Transverse colon (tissue), 3 donors: ENCODE measurements around the gene SIRT5.

Source experiments
- EP300 ChIP-seq: sonication (generic); formaldehyde crosslinking; IDR thresholded peaks from one replicate; pipeline ENCODE4 v1.6.1; 2017; ENCODE audit warnings: antibody characterized with exemption, low read depth
- POLR2A ChIP-seq: fragments of 450-650 bp; IDR thresholded peaks from one replicate; pipeline ENCODE4 v1.6.1; 2016; ENCODE audit warnings: antibody characterized with exemption, mild to moderate bottlenecking, moderate library complexity
- TF ChIP-seq, protein P1 (sequence below), 5 experiments: fragments of 200-600 bp in 3 of 5; fragments of 450-650 bp in 2 of 5; sonication (generic) in 3 of 5; IDR thresholded peaks; 1 replicate in 2 of 5; 2 replicates in 3 of 5; pipeline ENCODE4 v1.5.1; 2016 to 2017; ENCODE audit warnings: antibody characterized with exemption in 5 of 5, inconsistent platforms in 3 of 5, mild to moderate bottlenecking in 2 of 5, moderate library complexity in 1 of 5

DNA sequence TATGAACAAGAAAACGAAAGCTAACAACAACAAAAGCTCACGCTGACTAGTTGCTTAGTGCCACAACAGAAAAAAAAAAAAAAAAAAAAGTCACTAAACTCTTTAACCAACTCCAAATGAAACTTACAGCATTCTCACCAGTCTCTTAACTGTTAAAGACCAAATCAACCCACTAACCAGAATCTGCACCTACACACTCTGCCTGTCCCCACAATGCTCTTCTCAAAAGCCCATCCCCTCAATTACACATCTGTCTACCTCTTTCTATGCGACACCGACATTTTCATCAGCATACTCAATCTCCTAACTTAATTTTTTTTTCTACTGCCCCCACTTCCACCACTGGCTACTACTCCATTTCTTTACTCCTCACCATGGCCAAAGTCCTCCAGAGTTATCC, 75.0 kb downstream of the SIRT5 start:
- TF ChIP-seq, protein P1, sequence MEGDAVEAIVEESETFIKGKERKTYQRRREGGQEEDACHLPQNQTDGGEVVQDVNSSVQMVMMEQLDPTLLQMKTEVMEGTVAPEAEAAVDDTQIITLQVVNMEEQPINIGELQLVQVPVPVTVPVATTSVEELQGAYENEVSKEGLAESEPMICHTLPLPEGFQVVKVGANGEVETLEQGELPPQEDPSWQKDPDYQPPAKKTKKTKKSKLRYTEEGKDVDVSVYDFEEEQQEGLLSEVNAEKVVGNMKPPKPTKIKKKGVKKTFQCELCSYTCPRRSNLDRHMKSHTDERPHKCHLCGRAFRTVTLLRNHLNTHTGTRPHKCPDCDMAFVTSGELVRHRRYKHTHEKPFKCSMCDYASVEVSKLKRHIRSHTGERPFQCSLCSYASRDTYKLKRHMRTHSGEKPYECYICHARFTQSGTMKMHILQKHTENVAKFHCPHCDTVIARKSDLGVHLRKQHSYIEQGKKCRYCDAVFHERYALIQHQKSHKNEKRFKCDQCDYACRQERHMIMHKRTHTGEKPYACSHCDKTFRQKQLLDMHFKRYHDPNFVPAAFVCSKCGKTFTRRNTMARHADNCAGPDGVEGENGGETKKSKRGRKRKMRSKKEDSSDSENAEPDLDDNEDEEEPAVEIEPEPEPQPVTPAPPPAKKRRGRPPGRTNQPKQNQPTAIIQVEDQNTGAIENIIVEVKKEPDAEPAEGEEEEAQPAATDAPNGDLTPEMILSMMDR (IDR thresholded peaks at IDR 0.05) = no peak
- TF ChIP-seq POLR2A = no peak
- TF ChIP-seq EP300 = no peak
